Transverse colon (tissue), 4 donors: ENCODE measurements around the gene GNG7. TPM values are rescaled to one million over a fixed set of nuclear protein-coding genes. Genes with fewer than 3 reads are reported as not detected.
A peak's percentile ranks its signal among the peaks of the same experiment; 100 is the strongest.
"Not testable (repeated sequence)": the region's sequence is repeated elsewhere in the genome, so short reads cannot be mapped to it uniquely, and the experiment has no call there.

Experiments
- DNase-seq: peaks from one replicate; pipeline ENCODE4 v3.0.0-alpha.2; 2019
- H3K27ac ChIP-seq, 4 donors: fragments of 200-600 bp; sonication (generic); 2 replicates each; pipeline ENCODE4 v1.5.1; 2016 to 2018; ENCODE audit warnings: inconsistent platforms in 4 of 4
- H3K27me3 ChIP-seq: fragments of 200-600 bp; sonication (generic); 2 replicates; pipeline ENCODE4 v1.5.1; 2017; ENCODE audit warnings: inconsistent platforms
- H3K36me3 ChIP-seq, 4 donors: fragments of 200-600 bp; sonication (generic); 2 replicates each; pipeline ENCODE4 v1.5.1; 2017 to 2019; ENCODE audit warnings: inconsistent platforms in 4 of 4
- H3K4me1 ChIP-seq, 4 donors: fragments of 200-600 bp; sonication (generic); 2 replicates each; pipeline ENCODE4 v1.5.1; 2017 to 2020; ENCODE audit warnings: inconsistent platforms in 4 of 4
- H3K4me3 ChIP-seq, 4 donors: fragments of 200-600 bp; sonication (generic); 1 replicate in 1 of 4; 2 replicates in 3 of 4; pipeline versions ENCODE4 v1.5.1 to v1.6.1; 2017 to 2019; ENCODE audit warnings: inconsistent platforms in 4 of 4
- H3K9me3 ChIP-seq, 2 donors: fragments of 200-600 bp; sonication (generic); 2 replicates each; pipeline ENCODE4 v1.5.1; 2017 to 2019; ENCODE audit warnings: inconsistent platforms in 2 of 2
- EP300 ChIP-seq: sonication (generic); formaldehyde crosslinking; IDR thresholded peaks from one replicate; pipeline ENCODE4 v1.6.1; 2017; ENCODE audit warnings: antibody characterized with exemption, low read depth
- POLR2A ChIP-seq: fragments of 450-650 bp; IDR thresholded peaks from one replicate; pipeline ENCODE4 v1.6.1; 2016; ENCODE audit warnings: antibody characterized with exemption, mild to moderate bottlenecking, moderate library complexity
- POLR2AphosphoS5 ChIP-seq, 3 donors: sonication (generic); formaldehyde crosslinking; IDR thresholded peaks; one replicate each; pipeline ENCODE4 v1.6.1; 2016; ENCODE audit warnings: antibody characterized with exemption in 3 of 3
- WGBS, 2 donors: methylation state at CpG; one replicate each; pipeline ENCODE4 v1.1.5; 2018; ENCODE audit warnings: low coverage in 1 of 2; 5-methylcytosine and 5-hydroxymethylcytosine counted together
- in situ Hi-C, 4 donors: fragments of 200-750 bp; cut with MboI; loops; one replicate each; pipeline versions ENCODE4 v1.15.0 to v1.15.1; 2017; ENCODE audit warnings: low sequenced_read_pairs in 3 of 4, low pct_ligation_motif_present in 1 of 4, low pct_unique_long_range_greater_than_20kb in 1 of 4
- intact Hi-C: fragments of 100-400 bp; cut with DNase I; formaldehyde crosslinking; loops from one replicate; pipeline ENCODE4 v1.15.1; 2023; ENCODE audit warnings: low total_unique reads
- total RNA-seq, 4 donors: library from RNA; depleted of rRNA; stranded (reverse); fragments of >200 nt; gene quantifications; one replicate each; pipeline ENCODE4 v1.1.0, GENCODE V29; 2016
- TF ChIP-seq, protein P1 (sequence below), 5 experiments: fragments of 200-600 bp in 3 of 5; fragments of 450-650 bp in 2 of 5; sonication (generic) in 3 of 5; IDR thresholded peaks; 1 replicate in 2 of 5; 2 replicates in 3 of 5; pipeline ENCODE4 v1.5.1; 2016 to 2017; ENCODE audit warnings: antibody characterized with exemption in 5 of 5, inconsistent platforms in 3 of 5, mild to moderate bottlenecking in 2 of 5, moderate library complexity in 1 of 5

GNG7 gene
- total RNA-seq, 4 donors from 2014 or later = 1.6 to 13.1 (median 4.0) TPM

- in situ Hi-C loops = loop anchor here in 1 of 4 donors (10.0 kb wide), 1 partner anchor 145 kb away; no protein-coding TSS in a partner anchor
- no peaks in the 10 kb centered on the region for H3K27me3 ChIP-seq
- no peak overlapping the region for H3K27ac ChIP-seq
- no peak overlapping the region for H3K4me3 ChIP-seq
- H3K9me3 ChIP-seq = no peaks in the 10 kb centered on the region
- TF ChIP-seq, protein P1, sequence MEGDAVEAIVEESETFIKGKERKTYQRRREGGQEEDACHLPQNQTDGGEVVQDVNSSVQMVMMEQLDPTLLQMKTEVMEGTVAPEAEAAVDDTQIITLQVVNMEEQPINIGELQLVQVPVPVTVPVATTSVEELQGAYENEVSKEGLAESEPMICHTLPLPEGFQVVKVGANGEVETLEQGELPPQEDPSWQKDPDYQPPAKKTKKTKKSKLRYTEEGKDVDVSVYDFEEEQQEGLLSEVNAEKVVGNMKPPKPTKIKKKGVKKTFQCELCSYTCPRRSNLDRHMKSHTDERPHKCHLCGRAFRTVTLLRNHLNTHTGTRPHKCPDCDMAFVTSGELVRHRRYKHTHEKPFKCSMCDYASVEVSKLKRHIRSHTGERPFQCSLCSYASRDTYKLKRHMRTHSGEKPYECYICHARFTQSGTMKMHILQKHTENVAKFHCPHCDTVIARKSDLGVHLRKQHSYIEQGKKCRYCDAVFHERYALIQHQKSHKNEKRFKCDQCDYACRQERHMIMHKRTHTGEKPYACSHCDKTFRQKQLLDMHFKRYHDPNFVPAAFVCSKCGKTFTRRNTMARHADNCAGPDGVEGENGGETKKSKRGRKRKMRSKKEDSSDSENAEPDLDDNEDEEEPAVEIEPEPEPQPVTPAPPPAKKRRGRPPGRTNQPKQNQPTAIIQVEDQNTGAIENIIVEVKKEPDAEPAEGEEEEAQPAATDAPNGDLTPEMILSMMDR (IDR thresholded peaks at IDR 0.05) = no peak
- TF ChIP-seq POLR2A = no peak
- TF ChIP-seq POLR2AphosphoS5 (IDR thresholded peaks at IDR 0.05) = no peak
- TF ChIP-seq EP300 = no peak
- intact Hi-C loops = no loop called here
- H3K36me3 ChIP-seq = no peaks in the 10 kb centered on the region
- 40 to 61% methylated on average over 7 to 23 of the region's 23 CpGs for WGBS, 2 donors
- DNase-seq = no peak
- peaks cover 0 to 3% (median 1%) of the 10 kb centered on the region in 4 donors for H3K4me1 ChIP-seq
Observed at GRCh38 chr19:2469102-2469914, 233.2 kb downstream of the GNG7 start.

- in situ Hi-C loops (loop anchor here in 1 of 4 donors (10.0 kb wide), 1 partner anchor 146 kb away; no protein-coding TSS in a partner anchor), intact Hi-C loops (no loop called here)
- WGBS, 2 donors = 70 to 76% methylated on average over 12 of the region's 12 CpGs
- no peaks in the 10 kb centered on the region for H3K4me1 ChIP-seq
- no peak overlapping the region for H3K4me3 ChIP-seq
- TF ChIP-seq, protein P1 (IDR thresholded peaks at IDR 0.05) = no peak
- no peak for TF ChIP-seq POLR2AphosphoS5 (IDR thresholded peaks at IDR 0.05)
- TF ChIP-seq EP300 = no peak
- TF ChIP-seq POLR2A = no peak
- no peaks in the 10 kb centered on the region for H3K36me3 ChIP-seq
- no peaks in the 10 kb centered on the region for H3K27me3 ChIP-seq
- H3K27ac ChIP-seq = no peak overlapping the region
- no peak for DNase-seq
- no peaks in the 10 kb centered on the region for H3K9me3 ChIP-seq
Observed at GRCh38 chr19:2468596-2468995, 233.9 kb downstream of the GNG7 start.

DNA sequence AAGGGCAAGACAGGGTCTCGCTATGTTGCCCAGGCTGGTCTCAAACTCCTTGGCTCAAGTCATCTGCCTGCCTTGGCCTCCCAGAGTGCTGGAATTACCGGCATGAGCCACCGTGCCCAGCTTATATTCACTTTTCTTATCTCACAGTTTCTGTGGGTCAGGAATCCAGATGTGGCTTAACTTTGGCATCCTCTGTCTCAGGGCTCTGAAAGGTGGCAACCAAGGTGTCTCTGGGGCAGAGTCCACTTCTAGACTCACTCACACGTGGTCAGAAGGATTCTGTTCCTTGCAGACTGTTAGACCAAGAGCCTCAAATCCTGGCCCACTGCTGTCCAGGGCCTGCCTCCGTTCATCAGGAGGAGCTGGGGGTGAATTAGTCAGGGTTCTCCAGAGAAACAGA is 238.1 kb downstream of the GNG7 start:
- no peaks in the 10 kb centered on the region for H3K36me3 ChIP-seq
- no peak overlapping the region for H3K27ac ChIP-seq
- TF ChIP-seq EP300 (no peak), POLR2AphosphoS5 (IDR thresholded peaks at IDR 0.05) (no peak), POLR2A (no peak)
- TF ChIP-seq, protein P1 (IDR thresholded peaks at IDR 0.05) = no peak
- no peaks in the 10 kb centered on the region for H3K9me3 ChIP-seq
- intact Hi-C loops = no loop called here
- H3K4me3 ChIP-seq = no peak overlapping the region
- DNase-seq = no peak
- H3K27me3 ChIP-seq = no peaks in the 10 kb centered on the region
- in situ Hi-C loops = loop anchor here in 1 of 4 donors (10.0 kb wide), 1 partner anchor 150 kb away; no protein-coding TSS in a partner anchor
- peaks cover 3 to 17% (median 15%) of the 10 kb centered on the region in 4 donors for H3K4me1 ChIP-seq
- WGBS, 2 donors = 64 to 67% methylated on average over 3 to 5 of the region's 5 CpGs

- in situ Hi-C loops = loop anchor here in 1 of 4 donors (10.0 kb wide), 1 partner anchor 151 kb away; no protein-coding TSS in a partner anchor
- H3K9me3 ChIP-seq, H3K36me3 ChIP-seq, H3K4me3 ChIP-seq, H3K27me3 ChIP-seq, DNase-seq, intact Hi-C loops: not testable (repeated sequence)
- H3K27ac ChIP-seq = peak overlapping the region in 2 of 4 donors; percentile 5 to 38
- H3K4me1 ChIP-seq = peaks cover 3 to 17% (median 15%) of the 10 kb centered on the region in 4 donors
- WGBS, 2 donors = 93% methylated on average over 5 of the region's 5 CpGs; no CpG with 5 or more reads in 1 of the 2 donors
Observed at GRCh38 chr19:2463694-2464093, 238.8 kb downstream of the GNG7 start.
